Measurements from ENCODE around the gene ITPKC.

The ITPKC gene

GRCh38 chr19:40700083-40700482 is 16.8 kb upstream of the ITPKC start:
- H3K9me3 ChIP-seq (ENCODE audit: insufficient read depth, low read length): no peaks in the 10 kb centered on the region
- no peak overlapping the region for H3K4me3 ChIP-seq (ENCODE audit: insufficient read length, low read depth)
- H3K36me3 ChIP-seq (ENCODE audit: insufficient read depth, insufficient read length, low read length): peaks cover 54% of the 10 kb centered on the region
- H3K4me1 ChIP-seq (ENCODE audit: insufficient read depth, insufficient read length): peaks cover 7% of the 10 kb centered on the region
- DNase-seq (ENCODE audit: low read depth, low spot score): no peak
- no peak overlapping the region for H3K9ac ChIP-seq (ENCODE audit: insufficient read length, low read depth)
- H3K27me3 ChIP-seq (ENCODE audit: insufficient read depth, insufficient read length): no peaks in the 10 kb centered on the region
- TF ChIP-seq YY1 (IDR thresholded peaks at IDR 0.05; ENCODE audit: insufficient read depth, insufficient read length) (no peak), SUZ12 (IDR thresholded peaks at IDR 0.05; ENCODE audit: extremely low read depth, insufficient read depth, insufficient read length) (no peak), ZNF274 (IDR thresholded peaks at IDR 0.05; ENCODE audit: low read depth, low read length) (no peak)

- Histone ChIP-seq H3K4me3 (ENCODE audit: insufficient read length, low read depth) (no peak overlapping the region), H3K36me3 (ENCODE audit: insufficient read depth, insufficient read length, low read length) (peaks cover 51% of the 10 kb centered on the region), H3K27me3 (ENCODE audit: insufficient read depth, insufficient read length) (no peaks in the 10 kb centered on the region), H3K9ac (ENCODE audit: insufficient read length, low read depth) (no peak overlapping the region), H3K4me1 (ENCODE audit: insufficient read depth, insufficient read length) (peaks cover 7% of the 10 kb centered on the region), H3K9me3 (ENCODE audit: insufficient read depth, low read length) (no peaks in the 10 kb centered on the region)
- no peak for TF ChIP-seq SUZ12 (IDR thresholded peaks at IDR 0.05; ENCODE audit: extremely low read depth, insufficient read depth, insufficient read length)
- no peak for TF ChIP-seq ZNF274 (IDR thresholded peaks at IDR 0.05; ENCODE audit: low read depth, low read length)
- TF ChIP-seq YY1 (IDR thresholded peaks at IDR 0.05; ENCODE audit: insufficient read depth, insufficient read length): no peak
- no peak for DNase-seq (ENCODE audit: low read depth, low spot score)
Measured at GRCh38 chr19:40701758-40702157, 15.2 kb upstream of the ITPKC start.

- H3K4me3 ChIP-seq (ENCODE audit: insufficient read length, low read depth): no peak overlapping the region
- no peak for TF ChIP-seq SUZ12 (IDR thresholded peaks at IDR 0.05; ENCODE audit: extremely low read depth, insufficient read depth, insufficient read length)
- no peak for TF ChIP-seq YY1 (IDR thresholded peaks at IDR 0.05; ENCODE audit: insufficient read depth, insufficient read length)
- TF ChIP-seq ZNF274 (IDR thresholded peaks at IDR 0.05; ENCODE audit: low read depth, low read length): no peak
- H3K36me3 ChIP-seq (ENCODE audit: insufficient read depth, insufficient read length, low read length): peaks cover 49% of the 10 kb centered on the region
- no peaks in the 10 kb centered on the region for H3K27me3 ChIP-seq (ENCODE audit: insufficient read depth, insufficient read length)
- no peaks in the 10 kb centered on the region for H3K9me3 ChIP-seq (ENCODE audit: insufficient read depth, low read length)
- H3K9ac ChIP-seq (ENCODE audit: insufficient read length, low read depth): peak overlapping the region; percentile 71
- peak; percentile 47 for DNase-seq (ENCODE audit: low read depth, low spot score)
- peaks cover 7% of the 10 kb centered on the region for H3K4me1 ChIP-seq (ENCODE audit: insufficient read depth, insufficient read length)
Measured at GRCh38 chr19:40702337-40703012, 14.4 kb upstream of the ITPKC start.

- H3K9ac ChIP-seq (ENCODE audit: insufficient read length, low read depth): no peak overlapping the region
- peaks cover 7% of the 10 kb centered on the region for H3K4me1 ChIP-seq (ENCODE audit: insufficient read depth, insufficient read length)
- H3K9me3 ChIP-seq (ENCODE audit: insufficient read depth, low read length): no peaks in the 10 kb centered on the region
- no peak overlapping the region for H3K4me3 ChIP-seq (ENCODE audit: insufficient read length, low read depth)
- H3K27me3 ChIP-seq (ENCODE audit: insufficient read depth, insufficient read length): no peaks in the 10 kb centered on the region
- H3K36me3 ChIP-seq (ENCODE audit: insufficient read depth, insufficient read length, low read length): peaks cover 51% of the 10 kb centered on the region
- DNase-seq (ENCODE audit: low read depth, low spot score): no peak
- no peak for TF ChIP-seq ZNF274 (IDR thresholded peaks at IDR 0.05; ENCODE audit: low read depth, low read length)
- no peak for TF ChIP-seq YY1 (IDR thresholded peaks at IDR 0.05; ENCODE audit: insufficient read depth, insufficient read length)
- no peak for TF ChIP-seq SUZ12 (IDR thresholded peaks at IDR 0.05; ENCODE audit: extremely low read depth, insufficient read depth, insufficient read length)
Measured at GRCh38 chr19:40703029-40703755, 13.7 kb upstream of the ITPKC start.

GRCh38 chr19:40704491-40705361 is 12.2 kb upstream of the ITPKC start:
- Histone ChIP-seq H3K4me1 (ENCODE audit: insufficient read depth, insufficient read length) (peaks cover 7% of the 10 kb centered on the region), H3K9ac (ENCODE audit: insufficient read length, low read depth) (no peak overlapping the region), H3K36me3 (ENCODE audit: insufficient read depth, insufficient read length, low read length) (peaks cover 52% of the 10 kb centered on the region), H3K27me3 (ENCODE audit: insufficient read depth, insufficient read length) (no peaks in the 10 kb centered on the region), H3K4me3 (ENCODE audit: insufficient read length, low read depth) (no peak overlapping the region), H3K9me3 (ENCODE audit: insufficient read depth, low read length) (no peaks in the 10 kb centered on the region)
- TF ChIP-seq SUZ12 (IDR thresholded peaks at IDR 0.05; ENCODE audit: extremely low read depth, insufficient read depth, insufficient read length) (no peak), ZNF274 (IDR thresholded peaks at IDR 0.05; ENCODE audit: low read depth, low read length) (no peak)
- no peak for DNase-seq (ENCODE audit: low read depth, low spot score)

- no peaks in the 10 kb centered on the region for H3K27me3 ChIP-seq (ENCODE audit: insufficient read depth, insufficient read length)
- no peaks in the 10 kb centered on the region for H3K9me3 ChIP-seq (ENCODE audit: insufficient read depth, low read length)
- H3K9ac ChIP-seq (ENCODE audit: insufficient read length, low read depth): no peak overlapping the region
- DNase-seq (ENCODE audit: low read depth, low spot score): no peak
- no peak overlapping the region for H3K4me3 ChIP-seq (ENCODE audit: insufficient read length, low read depth)
- H3K4me1 ChIP-seq (ENCODE audit: insufficient read depth, insufficient read length): peaks cover 7% of the 10 kb centered on the region
- H3K36me3 ChIP-seq (ENCODE audit: insufficient read depth, insufficient read length, low read length): peaks cover 55% of the 10 kb centered on the region
- TF ChIP-seq ZNF274 (IDR thresholded peaks at IDR 0.05; ENCODE audit: low read depth, low read length) (no peak), YY1 (IDR thresholded peaks at IDR 0.05; ENCODE audit: insufficient read depth, insufficient read length) (no peak), SUZ12 (IDR thresholded peaks at IDR 0.05; ENCODE audit: extremely low read depth, insufficient read depth, insufficient read length) (no peak)
Measured at GRCh38 chr19:40705362-40705651, 11.6 kb upstream of the ITPKC start.
